HepG2 (cell line): ENCODE measurements around the gene FBXL22. TPM values are rescaled to one million over a fixed set of nuclear protein-coding genes. Genes with fewer than 3 reads are reported as not detected.
A peak's percentile ranks its signal among the peaks of the same experiment; 100 is the strongest.

Experiments
- ATAC-seq: fragments of 200-7000 bp; cut with Tn5 transposase; 3 replicates; pipeline ENCODE4 v1.9.1; 2020; ENCODE audit warnings: mild to moderate bottlenecking, moderate library complexity
- BruUV-seq: library from RNA; stranded (reverse); fragments of 400-500 nt; replicated peaks from 2 replicates; lab custom pipeline; 2021; lab: Mats Ljungman, UMichigan
- CTCF ChIA-PET: fragments of 300-600 bp; formaldehyde crosslinking; extraction: SDS; loops from one replicate; lab custom pipeline; 2021; ENCODE audit warnings: low total read pairs, inconsistent platforms, low intra/inter-chr PET ratio; lab: Yijun Ruan, JAX
- POLR2A ChIA-PET: fragments of 350-600 bp; sonication (Branson Sonifier 250); formaldehyde crosslinking; loops from one replicate; lab custom pipeline; 2020; ENCODE audit warnings: antibody characterized with exemption, inconsistent platforms; lab: Yijun Ruan, JAX
- DNase-seq: peaks from one replicate; pipeline ENCODE4 v3.0.0-alpha.2; 2015; ENCODE audit warnings: low spot score
- FAIRE-seq: peaks from 3 replicates; lab custom pipeline; 2011; peaks lifted over from hg19 to GRCh38; lab: Jason Lieb, UNC
- H2AFZ ChIP-seq: one replicate; pipeline ENCODE4 v1.6.1; 2011; ENCODE audit warnings: low read length, inconsistent platforms
- H3K27ac ChIP-seq: fragments of 300-600 bp; 3 replicates; pipeline ENCODE4 v1.8.0; 2011; ENCODE audit warnings: mixed run types, mild to moderate bottlenecking, mixed read lengths, low read length, inconsistent platforms; ENCODE audit not compliant: insufficient read depth; ENCODE audit errors: extremely low read length
- H3K27me3 ChIP-seq, 2 experiments: fragments of 200-600 bp in 1 of 2; 2 replicates in 1 of 2; 3 replicates in 1 of 2; pipeline versions ENCODE4 v1.6.0 to v1.8.0; 2011; ENCODE audit warnings: low read length in 2 of 2, mild to moderate bottlenecking in 2 of 2, moderate library complexity in 2 of 2, inconsistent platforms in 1 of 2; ENCODE audit not compliant: insufficient read depth in 2 of 2, control insufficient read depth in 1 of 2
- H3K36me3 ChIP-seq, 2 experiments: fragments of 200-600 bp in 1 of 2; replicated peaks in 1 of 2; 2 replicates in 1 of 2; 3 replicates in 1 of 2; pipeline versions ENCODE4 v1.5.1 to v1.8.0; 2011; ENCODE audit warnings: low read length in 2 of 2, inconsistent platforms in 1 of 2; ENCODE audit not compliant: insufficient read depth in 2 of 2, control insufficient read depth in 1 of 2
- H3K4me1 ChIP-seq: 2 replicates; pipeline ENCODE4 v1.5.1; 2012; ENCODE audit warnings: low read length, inconsistent platforms; ENCODE audit not compliant: insufficient read depth
- H3K4me2 ChIP-seq: 2 replicates; pipeline ENCODE4 v1.6.0; 2011; ENCODE audit warnings: low read depth, low read length, inconsistent platforms
- H3K4me3 ChIP-seq, 3 experiments: fragments of 200-600 bp in 1 of 3; sonication (generic), shearing (Covaris generic) in 1 of 3; replicated peaks in 1 of 3; 2 replicates each; pipeline ENCODE4 v1.5.1; 2011 to 2016; ENCODE audit warnings: low read length in 3 of 3, inconsistent platforms in 2 of 3, low read depth in 2 of 3, mild to moderate bottlenecking in 2 of 3, control low read depth in 1 of 3, mixed read lengths in 1 of 3; ENCODE audit not compliant: insufficient read depth in 1 of 3
- H3K79me2 ChIP-seq: one replicate; pipeline ENCODE4 v1.6.1; 2011; ENCODE audit warnings: low read length, inconsistent platforms; ENCODE audit not compliant: insufficient read depth
- H3K9ac ChIP-seq: 2 replicates; pipeline ENCODE4 v1.6.0; 2011; ENCODE audit warnings: mild to moderate bottlenecking, low read depth, low read length, inconsistent platforms; ENCODE audit not compliant: insufficient read depth
- H3K9me3 ChIP-seq: 2 replicates; pipeline ENCODE4 v1.5.1; 2012; ENCODE audit warnings: mild to moderate bottlenecking, low read length
- H4K20me1 ChIP-seq: 2 replicates; pipeline ENCODE4 v1.6.0; 2011; ENCODE audit warnings: inconsistent platforms, mild to moderate bottlenecking, low read length, moderate library complexity; ENCODE audit not compliant: insufficient read depth
- ATF1 ChIP-seq: IDR thresholded peaks from 2 replicates; pipeline ENCODE4 v1.6.1; 2016; ENCODE audit warnings: mild to moderate bottlenecking, control low read depth
- CHCHD3 ChIP-seq: sonication (generic); formaldehyde crosslinking; IDR thresholded peaks from 2 replicates; pipeline ENCODE4 v1.8.0; 2022; ENCODE audit warnings: mild to moderate bottlenecking, missing genetic modification reagents, moderate library complexity
- FOXA3 ChIP-seq: IDR thresholded peaks from 2 replicates; pipeline ENCODE4 v1.6.1; 2016; ENCODE audit warnings: missing genetic modification reagents, missing compliant biosample characterization
- KLF11 ChIP-seq: IDR thresholded peaks from 2 replicates; pipeline ENCODE4 v1.6.1; 2016; ENCODE audit warnings: missing compliant biosample characterization
- RBM22 ChIP-seq: fragments of 200-400 bp; formaldehyde crosslinking; optimal IDR thresholded peaks from 2 replicates; pipeline ENCODE3; 2017; ENCODE audit warnings: mild to moderate bottlenecking, low read length, moderate library complexity
- ZNF256 ChIP-seq: sonication (generic); formaldehyde crosslinking; conservative IDR thresholded peaks from 2 replicates; pipeline ENCODE4 v1.4.0; 2020; ENCODE audit warnings: missing genetic modification reagents
- ZNF558 ChIP-seq: sonication (generic); formaldehyde crosslinking; IDR thresholded peaks from 2 replicates; pipeline ENCODE4 v1.9.0; 2022; ENCODE audit warnings: mild to moderate bottlenecking, missing genetic modification reagents, borderline replicate concordance
- ZNF746 ChIP-seq: sonication (generic); formaldehyde crosslinking; IDR thresholded peaks from 2 replicates; pipeline ENCODE4 v1.8.0; 2022; ENCODE audit warnings: mild to moderate bottlenecking, missing genetic modification reagents
- WGBS: methylation state at CpG from one replicate; pipeline ENCODE4 v1.1.6; 2017; ENCODE audit warnings: low lambda C conversion rate; 5-methylcytosine and 5-hydroxymethylcytosine counted together
- in situ Hi-C: cut with HindIII; loops from 2 replicates; pipeline ENCODE4 v1.10.0; 2017; ENCODE audit warnings: low pct_unique_long_range_greater_than_20kb; ENCODE audit not compliant: extremely low pct_ligation_motif_present
- intact Hi-C: fragments of 100-400 bp; cut with micrococcal nuclease; formaldehyde crosslinking; loops from one replicate; pipeline ENCODE4 v1.10.0; 2022; ENCODE audit not compliant: unreplicated experiment
- polyA plus RNA-seq, 8 experiments: library from polyadenylated mRNA; depleted of rRNA in 3 of 8; stranded (reverse) in 7 of 8; unstranded in 1 of 8; fragments of >200 nt; fragmentation: Illumina TruSeq in 4 of 8; extraction: Trizol in 4 of 8; gene quantifications; 2 replicates each; pipeline versions ENCODE4 v1.2.1 to v1.2.3, GENCODE V29; 2011 to 2016; ENCODE audit warnings: low read depth in 4 of 8, missing spikeins in 1 of 8, mixed read lengths in 1 of 8; ENCODE audit not compliant: insufficient read depth in 1 of 8
- total RNA-seq, 5 experiments: library from RNA; depleted of rRNA; stranded (reverse); fragments of >200 nt; fragmentation: Illumina TruSeq; extraction: Trizol; gene quantifications; 2 replicates each; pipeline ENCODE4 v1.2.3, GENCODE V29; 2016; ENCODE audit warnings: low read depth in 1 of 5
- TF ChIP-seq, protein P1 (sequence below): IDR thresholded peaks from 2 replicates; pipeline ENCODE4 v1.4.0; 2020; ENCODE audit warnings: mild to moderate bottlenecking, missing genetic modification reagents

The FBXL22 gene
- total and polyA plus RNA-seq, 2 of the 13 experiments (the other 11 are each of a cell fraction or from before 2014, with no cell fraction given), result 0.15 to 0.33 TPM

DNA sequence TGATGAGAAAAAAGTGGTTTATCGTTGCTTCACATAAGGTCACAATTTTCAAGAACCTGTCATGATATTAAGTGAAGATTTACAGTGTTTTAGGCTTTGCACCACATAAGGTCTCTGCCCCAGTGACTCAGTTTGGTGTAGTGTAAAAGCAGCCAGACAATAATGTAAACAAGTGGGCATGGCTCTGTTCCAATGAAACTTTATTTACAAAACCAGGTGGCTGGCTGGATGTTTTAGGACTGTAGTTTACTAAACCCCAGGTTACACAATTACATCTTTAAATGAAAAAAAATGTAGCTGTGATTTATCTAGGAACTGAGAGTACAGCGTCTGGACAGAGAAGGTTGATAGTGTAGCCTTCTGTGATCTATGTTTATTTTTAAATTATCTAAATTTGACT lies 9.7 kb upstream of the FBXL22 start:
- peaks cover 13 to 60% of the 10 kb centered on the region in 2 experiments for H3K36me3 ChIP-seq
- H3K9ac ChIP-seq, result no peak overlapping the region
- H2AFZ ChIP-seq, result no peak overlapping the region
- no peak overlapping the region for H3K4me3 ChIP-seq
- H3K27ac ChIP-seq, result no peak overlapping the region
- intact Hi-C loops (no loop called here), in situ Hi-C loops (no loop called here)
- no peak overlapping the region for H3K4me2 ChIP-seq
- BruUV-seq, result no TSS peak
- WGBS, result 95% methylated on average over 2 of the region's 2 CpGs
- H3K9me3 ChIP-seq, result no peaks in the 10 kb centered on the region
- H3K27me3 ChIP-seq, result no peaks in the 10 kb centered on the region
- FAIRE-seq, result no peak
- no peaks in the 10 kb centered on the region for H3K79me2 ChIP-seq
- H4K20me1 ChIP-seq, result no peaks in the 10 kb centered on the region
- TF ChIP-seq ZNF746 (CRISPR knock-in tag), result no peak
- 0 out of 2 replicates have a peak, but pooled peaks have one; percentile 16 for TF ChIP-seq FOXA3 (CRISPR knock-in tag)
- TF ChIP-seq, protein P1, sequence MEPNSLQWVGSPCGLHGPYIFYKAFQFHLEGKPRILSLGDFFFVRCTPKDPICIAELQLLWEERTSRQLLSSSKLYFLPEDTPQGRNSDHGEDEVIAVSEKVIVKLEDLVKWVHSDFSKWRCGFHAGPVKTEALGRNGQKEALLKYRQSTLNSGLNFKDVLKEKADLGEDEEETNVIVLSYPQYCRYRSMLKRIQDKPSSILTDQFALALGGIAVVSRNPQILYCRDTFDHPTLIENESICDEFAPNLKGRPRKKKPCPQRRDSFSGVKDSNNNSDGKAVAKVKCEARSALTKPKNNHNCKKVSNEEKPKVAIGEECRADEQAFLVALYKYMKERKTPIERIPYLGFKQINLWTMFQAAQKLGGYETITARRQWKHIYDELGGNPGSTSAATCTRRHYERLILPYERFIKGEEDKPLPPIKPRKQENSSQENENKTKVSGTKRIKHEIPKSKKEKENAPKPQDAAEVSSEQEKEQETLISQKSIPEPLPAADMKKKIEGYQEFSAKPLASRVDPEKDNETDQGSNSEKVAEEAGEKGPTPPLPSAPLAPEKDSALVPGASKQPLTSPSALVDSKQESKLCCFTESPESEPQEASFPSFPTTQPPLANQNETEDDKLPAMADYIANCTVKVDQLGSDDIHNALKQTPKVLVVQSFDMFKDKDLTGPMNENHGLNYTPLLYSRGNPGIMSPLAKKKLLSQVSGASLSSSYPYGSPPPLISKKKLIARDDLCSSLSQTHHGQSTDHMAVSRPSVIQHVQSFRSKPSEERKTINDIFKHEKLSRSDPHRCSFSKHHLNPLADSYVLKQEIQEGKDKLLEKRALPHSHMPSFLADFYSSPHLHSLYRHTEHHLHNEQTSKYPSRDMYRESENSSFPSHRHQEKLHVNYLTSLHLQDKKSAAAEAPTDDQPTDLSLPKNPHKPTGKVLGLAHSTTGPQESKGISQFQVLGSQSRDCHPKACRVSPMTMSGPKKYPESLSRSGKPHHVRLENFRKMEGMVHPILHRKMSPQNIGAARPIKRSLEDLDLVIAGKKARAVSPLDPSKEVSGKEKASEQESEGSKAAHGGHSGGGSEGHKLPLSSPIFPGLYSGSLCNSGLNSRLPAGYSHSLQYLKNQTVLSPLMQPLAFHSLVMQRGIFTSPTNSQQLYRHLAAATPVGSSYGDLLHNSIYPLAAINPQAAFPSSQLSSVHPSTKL (CRISPR knock-in tag), result no peak
- no peak for TF ChIP-seq ATF1 (CRISPR knock-in tag)
- TF ChIP-seq KLF11, result no peak
- TF ChIP-seq ZNF256, result no peak
- no peak for TF ChIP-seq CHCHD3
- TF ChIP-seq ZNF558 (CRISPR knock-in tag), result no peak
- peak; percentile 39 for TF ChIP-seq RBM22
- TF ChIP-seq, all 625 proteins: peak for 2
- ChIA-PET POLR2A (no interaction called here), CTCF (no interaction called here)
- no peak for ATAC-seq
- no peak for DNase-seq
- H3K4me1 ChIP-seq, result peaks cover 15% of the 10 kb centered on the region
